Measurements from ENCODE around the gene FAM174B. TPM values are rescaled to one million over a fixed set of nuclear protein-coding genes. Genes with fewer than 3 reads are reported as not detected.

The FAM174B gene
- total RNA-seq, 1 donor: 5.1 TPM

- DNase-seq (ENCODE audit: insufficient read length, low spot score, missing footprints): no peak
- Histone ChIP-seq H2AFZ (ENCODE audit: low read length) (no peak overlapping the region), H3K79me2 (ENCODE audit: insufficient read depth, low read length) (no peaks in the 10 kb centered on the region), H3K27ac (ENCODE audit: low read depth, low read length) (no peak overlapping the region), H3K4me3 (ENCODE audit: insufficient read depth, low read length) (no peak overlapping the region), H3K9me3 (ENCODE audit: low read depth, low read length) (no peaks in the 10 kb centered on the region), H4K20me1 (ENCODE audit: insufficient read depth, low read length) (no peaks in the 10 kb centered on the region), H3K4me2 (ENCODE audit: insufficient read depth, low read length) (no peak overlapping the region), H3K36me3 (ENCODE audit: insufficient read depth, low read length) (no peaks in the 10 kb centered on the region), H3K27me3 (ENCODE audit: insufficient read depth, low read length) (no peaks in the 10 kb centered on the region), H3K4me1 (ENCODE audit: insufficient read depth, low read length) (no peaks in the 10 kb centered on the region)
- no peak for TF ChIP-seq CTCF (IDR thresholded peaks at IDR 0.05; ENCODE audit: extremely low read depth, low read depth, low read length)
Measured at GRCh38 chr15:92580933-92581445, 74.6 kb downstream of the FAM174B start.

- no peaks in the 10 kb centered on the region for H3K36me3 ChIP-seq (ENCODE audit: insufficient read depth, low read length)
- no peaks in the 10 kb centered on the region for H3K4me1 ChIP-seq (ENCODE audit: insufficient read depth, low read length)
- TF ChIP-seq CTCF (IDR thresholded peaks at IDR 0.05; ENCODE audit: extremely low read depth, low read depth, low read length): no peak
- no peaks in the 10 kb centered on the region for H3K79me2 ChIP-seq (ENCODE audit: insufficient read depth, low read length)
- no peaks in the 10 kb centered on the region for H3K9me3 ChIP-seq (ENCODE audit: low read depth, low read length)
- no peaks in the 10 kb centered on the region for H4K20me1 ChIP-seq (ENCODE audit: insufficient read depth, low read length)
- no peak overlapping the region for H3K27ac ChIP-seq (ENCODE audit: low read depth, low read length)
- DNase-seq (ENCODE audit: insufficient read length, low spot score, missing footprints): no peak
- H3K4me3 ChIP-seq (ENCODE audit: insufficient read depth, low read length): no peak overlapping the region
- H3K4me2 ChIP-seq (ENCODE audit: insufficient read depth, low read length): no peak overlapping the region
- H2AFZ ChIP-seq (ENCODE audit: low read length): no peak overlapping the region
- no peaks in the 10 kb centered on the region for H3K27me3 ChIP-seq (ENCODE audit: insufficient read depth, low read length)
Measured at GRCh38 chr15:92580521-92580920, 75.1 kb downstream of the FAM174B start.

GRCh38 chr15:92579931-92580470 is 75.6 kb downstream of the FAM174B start:
- H2AFZ ChIP-seq (ENCODE audit: low read length): no peak overlapping the region
- H3K27ac ChIP-seq (ENCODE audit: low read depth, low read length): no peak overlapping the region
- no peak overlapping the region for H3K4me3 ChIP-seq (ENCODE audit: insufficient read depth, low read length)
- DNase-seq (ENCODE audit: insufficient read length, low spot score, missing footprints): no peak
- H4K20me1 ChIP-seq (ENCODE audit: insufficient read depth, low read length): no peaks in the 10 kb centered on the region
- H3K4me2 ChIP-seq (ENCODE audit: insufficient read depth, low read length): no peak overlapping the region
- H3K79me2 ChIP-seq (ENCODE audit: insufficient read depth, low read length): no peaks in the 10 kb centered on the region
- TF ChIP-seq CTCF (IDR thresholded peaks at IDR 0.05; ENCODE audit: extremely low read depth, low read depth, low read length): no peak
- no peaks in the 10 kb centered on the region for H3K4me1 ChIP-seq (ENCODE audit: insufficient read depth, low read length)
- no peaks in the 10 kb centered on the region for H3K36me3 ChIP-seq (ENCODE audit: insufficient read depth, low read length)
- H3K9me3 ChIP-seq (ENCODE audit: low read depth, low read length): no peaks in the 10 kb centered on the region
- no peaks in the 10 kb centered on the region for H3K27me3 ChIP-seq (ENCODE audit: insufficient read depth, low read length)

GRCh38 chr15:92579486-92579885 is 76.1 kb downstream of the FAM174B start:
- H3K4me3 ChIP-seq (ENCODE audit: insufficient read depth, low read length): no peak overlapping the region
- no peaks in the 10 kb centered on the region for H4K20me1 ChIP-seq (ENCODE audit: insufficient read depth, low read length)
- H3K27me3 ChIP-seq (ENCODE audit: insufficient read depth, low read length): no peaks in the 10 kb centered on the region
- H3K4me1 ChIP-seq (ENCODE audit: insufficient read depth, low read length): no peaks in the 10 kb centered on the region
- no peaks in the 10 kb centered on the region for H3K36me3 ChIP-seq (ENCODE audit: insufficient read depth, low read length)
- DNase-seq (ENCODE audit: insufficient read length, low spot score, missing footprints): no peak
- no peak overlapping the region for H3K4me2 ChIP-seq (ENCODE audit: insufficient read depth, low read length)
- no peak for TF ChIP-seq CTCF (IDR thresholded peaks at IDR 0.05; ENCODE audit: extremely low read depth, low read depth, low read length)
- no peak overlapping the region for H2AFZ ChIP-seq (ENCODE audit: low read length)
- no peak overlapping the region for H3K27ac ChIP-seq (ENCODE audit: low read depth, low read length)
- no peaks in the 10 kb centered on the region for H3K9me3 ChIP-seq (ENCODE audit: low read depth, low read length)
- no peaks in the 10 kb centered on the region for H3K79me2 ChIP-seq (ENCODE audit: insufficient read depth, low read length)

Data from osteoblast (primary cell).